Activated CD8-positive, alpha-beta T cell treated with anti-CD3 and anti-CD28 coated beads for 36 hours (primary cell): ENCODE measurements around the gene MACROD2. TPM values are rescaled to one million over a fixed set of nuclear protein-coding genes. Genes with fewer than 3 reads are reported as not detected.

Source experiments
- ATAC-seq: fragments of 200-7000 bp; cut with Tn5 transposase; one replicate; pipeline ENCODE4 v1.10.0; 2021; ENCODE audit warnings: mild to moderate bottlenecking, moderate library complexity
- CTCF ChIA-PET: fragments of 350-600 bp; sonication (Branson Sonifier 250); formaldehyde crosslinking; loops from one replicate; lab custom pipeline; 2021; ENCODE audit warnings: antibody characterized with exemption; lab: Charles Lee
- POLR2A ChIA-PET: fragments of 350-600 bp; sonication (Branson Sonifier 250); formaldehyde crosslinking; loops from one replicate; lab custom pipeline; 2021; ENCODE audit warnings: antibody characterized with exemption; lab: Charles Lee
- DNase-seq: peaks from one replicate; pipeline ENCODE4 v3.0.0-alpha.2; 2020
- H3K27ac Mint-ChIP-seq: one replicate; pipeline ENCODE4 v1.8.0; 2021; ENCODE audit warnings: mild to moderate bottlenecking, mixed read lengths
- H3K27me3 Mint-ChIP-seq: one replicate; pipeline ENCODE4 v1.8.0; 2021; ENCODE audit warnings: mixed read lengths
- H3K36me3 Mint-ChIP-seq: one replicate; pipeline ENCODE4 v1.8.0; 2021; ENCODE audit warnings: low read depth, mixed read lengths
- H3K4me1 Mint-ChIP-seq: one replicate; pipeline ENCODE4 v1.8.0; 2021; ENCODE audit warnings: low read depth, mixed read lengths
- H3K4me3 Mint-ChIP-seq: one replicate; pipeline ENCODE4 v1.8.0; 2021; ENCODE audit warnings: mild to moderate bottlenecking, moderate library complexity, mixed read lengths
- H3K9me3 Mint-ChIP-seq: one replicate; pipeline ENCODE4 v1.8.0; 2021; ENCODE audit warnings: mixed read lengths
- CTCF ChIP-seq: fragments of 200-600 bp; IDR thresholded peaks from one replicate; pipeline ENCODE4 v1.8.0; 2022; ENCODE audit warnings: antibody characterized with exemption, mild to moderate bottlenecking
- intact Hi-C: fragments of 100-400 bp; cut with micrococcal nuclease; formaldehyde crosslinking; loops from one replicate; pipeline ENCODE4 v1.10.0; 2022
- total RNA-seq, 2 experiments: library from RNA; stranded (reverse); gene quantifications; one replicate each; pipeline ENCODE4 v1.2.3, GENCODE V29; 2021

The MACROD2 gene
- total RNA-seq, 2 experiments from 2014 or later = not detected

GRCh38 chr20:15836634-15837033 is 1841.3 kb downstream of the MACROD2 start:
- H3K27ac Mint-ChIP-seq = no peak overlapping the region
- no peaks in the 10 kb centered on the region for H3K4me1 Mint-ChIP-seq
- ATAC-seq (no peak), DNase-seq (no peak)
- TF ChIP-seq CTCF = no peak
- no peaks in the 10 kb centered on the region for H3K27me3 Mint-ChIP-seq
- H3K36me3 Mint-ChIP-seq = no peaks in the 10 kb centered on the region
- CTCF ChIA-PET = no interaction called here
- intact Hi-C loops = no loop called here
- H3K9me3 Mint-ChIP-seq = peaks cover 6% of the 10 kb centered on the region
- POLR2A ChIA-PET = no interaction called here
- H3K4me3 Mint-ChIP-seq = no peak overlapping the region

- CTCF ChIA-PET = no interaction called here
- TF ChIP-seq CTCF = no peak
- no peaks in the 10 kb centered on the region for H3K36me3 Mint-ChIP-seq
- H3K9me3 Mint-ChIP-seq = peaks cover 8% of the 10 kb centered on the region
- intact Hi-C loops = no loop called here
- no peaks in the 10 kb centered on the region for H3K27me3 Mint-ChIP-seq
- POLR2A ChIA-PET = no interaction called here
- ATAC-seq (no peak), DNase-seq (no peak)
- no peak overlapping the region for H3K4me3 Mint-ChIP-seq
- H3K4me1 Mint-ChIP-seq = no peaks in the 10 kb centered on the region
- H3K27ac Mint-ChIP-seq = no peak overlapping the region
Measured at GRCh38 chr20:15837563-15837962, 1842.2 kb downstream of the MACROD2 start.

GRCh38 chr20:15838466-15838865 is 1843.2 kb downstream of the MACROD2 start:
- Mint-ChIP-seq H3K9me3 (peaks cover 6% of the 10 kb centered on the region), H3K27ac (no peak overlapping the region), H3K27me3 (no peaks in the 10 kb centered on the region), H3K4me1 (no peaks in the 10 kb centered on the region), H3K4me3 (no peak overlapping the region), H3K36me3 (no peaks in the 10 kb centered on the region)
- POLR2A ChIA-PET = no interaction called here
- CTCF ChIA-PET = no interaction called here
- no peak for ATAC-seq
- TF ChIP-seq CTCF = no peak
- intact Hi-C loops = no loop called here
- DNase-seq = no peak

GRCh38 chr20:15840636-15841301 is 1845.5 kb downstream of the MACROD2 start:
- intact Hi-C loops = no loop called here
- no peak for TF ChIP-seq CTCF
- Mint-ChIP-seq H3K4me3 (no peak overlapping the region), H3K4me1 (no peaks in the 10 kb centered on the region), H3K36me3 (no peaks in the 10 kb centered on the region), H3K27ac (no peak overlapping the region), H3K9me3 (peaks cover 7% of the 10 kb centered on the region), H3K27me3 (no peaks in the 10 kb centered on the region)
- ChIA-PET POLR2A (no interaction called here), CTCF (no interaction called here)
- no peak for ATAC-seq
- no peak for DNase-seq

GRCh38 chr20:15842872-15843271 is 1847.6 kb downstream of the MACROD2 start:
- CTCF ChIA-PET = no interaction called here
- Mint-ChIP-seq H3K4me3 (no peak overlapping the region), H3K27ac (no peak overlapping the region), H3K27me3 (no peaks in the 10 kb centered on the region), H3K4me1 (no peaks in the 10 kb centered on the region), H3K9me3 (peaks cover 6% of the 10 kb centered on the region), H3K36me3 (no peaks in the 10 kb centered on the region)
- ATAC-seq (no peak), DNase-seq (no peak)
- intact Hi-C loops = no loop called here
- POLR2A ChIA-PET = no interaction called here
- no peak for TF ChIP-seq CTCF
